Measurements from ENCODE around the gene GLRX.
A peak's percentile ranks its signal among the peaks of the same experiment; 100 is the strongest.

The GLRX gene

DNA sequence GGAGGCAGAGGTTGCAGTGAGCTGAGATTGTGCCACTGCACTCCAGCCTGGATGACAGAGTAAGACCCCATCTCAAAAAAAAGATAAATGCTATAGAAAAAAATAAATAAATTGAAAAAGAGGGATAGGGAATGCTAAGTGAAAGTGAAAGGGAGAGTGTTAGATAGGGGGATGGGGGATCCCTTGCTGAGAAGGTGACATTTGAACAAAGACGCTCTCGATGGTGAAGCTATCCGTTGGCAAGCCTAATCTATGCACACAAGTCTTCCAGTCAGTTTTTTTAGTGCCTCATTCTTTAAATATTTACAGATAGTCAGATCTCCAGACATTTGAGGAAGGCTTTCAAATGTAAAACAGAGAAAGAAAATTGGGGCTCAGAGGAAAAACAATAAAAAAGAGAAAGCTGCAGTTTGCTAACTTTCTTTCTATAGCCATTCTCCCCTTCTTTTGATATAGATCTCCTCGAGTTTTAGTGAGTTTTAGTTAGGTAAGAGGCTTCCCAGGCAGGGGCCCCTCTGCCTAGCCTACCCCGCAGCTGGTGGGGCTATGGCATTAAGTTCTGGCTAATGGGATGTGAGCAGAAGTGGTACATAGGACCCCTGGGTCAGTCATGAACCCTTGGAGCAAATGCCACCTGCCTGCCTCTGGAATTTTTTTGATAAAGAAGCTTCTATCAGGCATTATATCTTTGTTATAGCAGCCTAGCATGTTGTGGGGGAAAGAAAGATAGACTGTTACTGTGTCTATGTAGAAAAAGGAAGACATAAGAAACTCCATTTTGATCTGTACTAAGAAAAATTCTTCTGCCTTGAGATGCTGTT lies 12.0 kb downstream of the GLRX start:
- H3K27me3 ChIP-seq = no peaks in the 10 kb centered on the region
- peak overlapping the region; percentile 92 for H3K4me2 ChIP-seq
- H3K9ac ChIP-seq = 0 out of 2 replicates have a peak overlapping the region, but pooled peaks have one; percentile 51
- H3K27ac ChIP-seq = peak overlapping the region; percentile 62
- peaks cover 76% of the 10 kb centered on the region for H3K4me1 ChIP-seq
- peaks cover 69% of the 10 kb centered on the region for H3K36me3 ChIP-seq
- peaks cover 41% of the 10 kb centered on the region for H4K20me1 ChIP-seq
- no peak overlapping the region for H3K4me3 ChIP-seq
- H3K9me3 ChIP-seq = no peaks in the 10 kb centered on the region
- no peak for TF ChIP-seq Cebpa-rat (IDR thresholded peaks at IDR 0.05)

DNA sequence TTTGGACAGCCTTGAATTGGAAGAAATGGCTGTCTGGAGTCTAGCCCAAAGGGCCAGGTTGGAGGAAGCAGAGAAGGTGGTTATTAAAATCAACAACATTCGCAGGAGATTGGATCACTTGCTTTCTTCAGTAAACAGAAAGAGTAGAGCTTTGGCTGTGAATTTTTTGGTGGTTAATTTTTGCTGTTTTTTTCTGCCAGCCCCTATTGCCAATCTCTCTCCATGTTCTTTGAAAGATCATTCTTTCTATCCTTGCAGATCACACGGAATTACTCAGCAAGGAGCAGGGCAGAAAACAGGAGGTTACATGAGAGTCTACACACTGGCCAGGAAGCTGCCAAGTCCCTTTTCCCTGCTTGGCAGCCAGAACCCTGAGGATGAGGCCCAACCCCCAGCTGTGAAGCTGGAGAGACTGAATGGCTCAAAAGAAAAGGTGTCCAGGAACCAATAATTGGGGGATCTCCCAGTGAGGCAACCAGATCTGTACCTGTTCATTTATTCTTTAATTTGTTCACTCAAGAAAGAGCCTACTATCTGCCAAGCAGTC lies 13.0 kb downstream of the GLRX start:
- peak overlapping the region; percentile 51 for H3K9ac ChIP-seq
- peaks cover 31% of the 10 kb centered on the region for H4K20me1 ChIP-seq
- H3K27me3 ChIP-seq = no peaks in the 10 kb centered on the region
- H3K27ac ChIP-seq = peak overlapping the region; percentile 62
- peak overlapping the region; percentile 35 for H3K4me3 ChIP-seq
- no peak for TF ChIP-seq Cebpa-rat (IDR thresholded peaks at IDR 0.05)
- H3K4me1 ChIP-seq = peaks cover 66% of the 10 kb centered on the region
- no peaks in the 10 kb centered on the region for H3K9me3 ChIP-seq
- H3K4me2 ChIP-seq = peak overlapping the region; percentile 92
- H3K36me3 ChIP-seq = peaks cover 69% of the 10 kb centered on the region

- Histone ChIP-seq H3K4me3 (peak overlapping the region; percentile 35), H4K20me1 (peaks cover 25% of the 10 kb centered on the region), H3K4me2 (peak overlapping the region; percentile 92), H3K9me3 (no peaks in the 10 kb centered on the region), H3K27me3 (no peaks in the 10 kb centered on the region), H3K9ac (peak overlapping the region; percentile 51; the same call in 1 of the 2 replicates), H3K27ac (peak overlapping the region; percentile 67), H3K36me3 (peaks cover 63% of the 10 kb centered on the region), H3K4me1 (peaks cover 60% of the 10 kb centered on the region)
- no peak for TF ChIP-seq Cebpa-rat (IDR thresholded peaks at IDR 0.05)
Observed at GRCh38 chr5:95808686-95809413, 13.7 kb downstream of the GLRX start.

- H3K9ac ChIP-seq = peak overlapping the region; percentile 46; the same call in 1 of the 2 replicates
- H3K27ac ChIP-seq = peak overlapping the region; percentile 67
- H3K4me2 ChIP-seq = peak overlapping the region; percentile 92
- H3K4me3 ChIP-seq = peak overlapping the region; percentile 35
- no peak for TF ChIP-seq Cebpa-rat (IDR thresholded peaks at IDR 0.05)
- H3K4me1 ChIP-seq = peaks cover 57% of the 10 kb centered on the region
- no peaks in the 10 kb centered on the region for H3K27me3 ChIP-seq
- peaks cover 18% of the 10 kb centered on the region for H4K20me1 ChIP-seq
- peaks cover 59% of the 10 kb centered on the region for H3K36me3 ChIP-seq
- H3K9me3 ChIP-seq = no peaks in the 10 kb centered on the region
Observed at GRCh38 chr5:95808013-95808685, 14.4 kb downstream of the GLRX start.

DNA sequence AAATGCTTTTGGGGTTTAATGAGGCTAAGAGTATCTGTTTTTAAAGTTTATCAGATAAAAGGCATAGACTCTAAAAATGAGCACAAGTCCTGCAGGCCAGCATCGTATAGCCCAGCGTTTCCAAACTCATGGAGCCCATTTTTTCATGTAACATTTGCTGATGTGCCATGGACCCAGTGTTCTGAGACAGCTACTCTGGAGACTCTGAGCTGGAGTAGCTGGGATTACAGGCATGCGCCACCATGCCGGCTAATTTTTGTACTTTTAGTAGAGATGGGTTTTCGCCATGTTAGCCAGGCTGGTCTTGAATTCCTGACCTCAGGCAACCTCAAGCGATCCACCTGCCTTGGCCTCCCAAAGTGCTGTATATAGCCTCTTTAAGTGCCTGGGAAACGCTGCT lies 15.8 kb downstream of the GLRX start:
- H3K27ac ChIP-seq = no peak overlapping the region
- no peaks in the 10 kb centered on the region for H3K27me3 ChIP-seq
- TF ChIP-seq Cebpa-rat (IDR thresholded peaks at IDR 0.05) = no peak
- no peak overlapping the region for H3K9ac ChIP-seq
- no peak overlapping the region for H3K4me3 ChIP-seq
- peaks cover 47% of the 10 kb centered on the region for H3K4me1 ChIP-seq
- H4K20me1 ChIP-seq = peaks cover 3% of the 10 kb centered on the region; the same call in 1 of the 2 replicates
- no peaks in the 10 kb centered on the region for H3K9me3 ChIP-seq
- no peak overlapping the region for H3K4me2 ChIP-seq
- peaks cover 51% of the 10 kb centered on the region for H3K36me3 ChIP-seq

GRCh38 chr5:95804736-95805539 lies 17.6 kb downstream of the GLRX start:
- no peak overlapping the region for H3K4me3 ChIP-seq
- no peak overlapping the region for H3K4me2 ChIP-seq
- no peak overlapping the region for H3K9ac ChIP-seq
- H3K27ac ChIP-seq = no peak overlapping the region
- no peak for TF ChIP-seq Cebpa-rat (IDR thresholded peaks at IDR 0.05)
- H3K36me3 ChIP-seq = peaks cover 53% of the 10 kb centered on the region
- H3K27me3 ChIP-seq = no peaks in the 10 kb centered on the region
- peaks cover 6% of the 10 kb centered on the region; the same call in 1 of the 2 replicates for H3K9me3 ChIP-seq
- H4K20me1 ChIP-seq = no peaks in the 10 kb centered on the region
- H3K4me1 ChIP-seq = peaks cover 37% of the 10 kb centered on the region

GRCh38 chr5:95803271-95804148 lies 19.0 kb downstream of the GLRX start:
- Histone ChIP-seq H3K36me3 (peaks cover 58% of the 10 kb centered on the region), H3K4me1 (peaks cover 24% of the 10 kb centered on the region), H3K9ac (no peak overlapping the region), H3K4me2 (no peak overlapping the region), H3K27ac (no peak overlapping the region), H4K20me1 (no peaks in the 10 kb centered on the region), H3K9me3 (peaks cover 6% of the 10 kb centered on the region), H3K27me3 (no peaks in the 10 kb centered on the region), H3K4me3 (no peak overlapping the region)
- no peak for TF ChIP-seq Cebpa-rat (IDR thresholded peaks at IDR 0.05)

DNA sequence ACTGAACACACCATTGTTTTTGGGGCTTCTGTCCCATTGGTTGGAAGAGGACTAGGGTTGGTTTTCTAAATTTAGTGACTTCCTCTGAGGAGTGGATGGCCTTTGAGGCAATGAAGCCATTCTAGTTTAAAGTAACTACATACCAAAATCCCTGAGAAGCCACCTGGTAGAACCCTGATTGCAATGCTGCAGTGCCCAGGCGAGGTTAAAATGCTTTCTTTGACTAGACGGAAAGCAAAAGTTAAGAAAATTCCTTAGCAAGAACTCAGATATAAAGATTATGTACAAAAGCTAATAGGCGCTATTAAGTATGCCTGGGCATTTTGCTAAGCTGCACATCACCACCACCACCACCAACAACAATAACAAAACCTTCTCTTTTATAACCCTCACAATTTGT lies 20.6 kb downstream of the GLRX start:
- Histone ChIP-seq H3K9ac (no peak overlapping the region), H3K4me1 (peaks cover 12% of the 10 kb centered on the region), H3K9me3 (peaks cover 6% of the 10 kb centered on the region), H3K4me3 (no peak overlapping the region), H4K20me1 (no peaks in the 10 kb centered on the region), H3K36me3 (peaks cover 51% of the 10 kb centered on the region), H3K4me2 (peak overlapping the region; percentile 16; the same call in 1 of the 2 replicates), H3K27ac (no peak overlapping the region), H3K27me3 (no peaks in the 10 kb centered on the region)
- TF ChIP-seq Cebpa-rat (IDR thresholded peaks at IDR 0.05) = no peak

Data from BLaER1 (cell line).